Body of pancreas (tissue), 4 donors: ENCODE results near the gene TTC39C. TPM values are rescaled to one million over a fixed set of nuclear protein-coding genes. Genes with fewer than 3 reads are reported as not detected.

Experiments used
- ATAC-seq: fragments of 150-250 bp; one replicate; pipeline ENCODE4 v1.9.1; 2016
- DNase-seq, 4 donors: peaks; one replicate each; pipeline ENCODE4 v3.0.0-alpha.2; 2019
- H3K27ac ChIP-seq, 4 donors: fragments of 200-600 bp; sonication (generic); 1 replicate in 3 of 4; 2 replicates in 1 of 4; pipeline versions ENCODE4 v1.5.1 to v1.6.1; 2016 to 2019; ENCODE audit warnings: mild to moderate bottlenecking in 1 of 4, mixed read lengths in 1 of 4, moderate library complexity in 1 of 4
- H3K27me3 ChIP-seq, 2 donors: fragments of 200-600 bp; sonication (generic); one replicate each; pipeline ENCODE4 v1.6.0; 2016; ENCODE audit warnings: mild to moderate bottlenecking in 1 of 2
- H3K36me3 ChIP-seq, 2 donors: fragments of 200-600 bp; sonication (generic); replicated peaks in 1 of 2; 2 replicates each; pipeline ENCODE4 v1.5.1; 2016; ENCODE audit warnings: low read depth in 2 of 2; ENCODE audit not compliant: insufficient read depth in 1 of 2
- H3K4me1 ChIP-seq: fragments of 200-600 bp; sonication (generic); one replicate; pipeline ENCODE4 v1.6.0; 2016
- H3K4me3 ChIP-seq, 2 donors: fragments of 200-600 bp; sonication (generic); 1 replicate in 1 of 2; 2 replicates in 1 of 2; pipeline ENCODE4 v1.5.1; 2016 to 2019
- H3K9me3 ChIP-seq, 3 donors: fragments of 200-600 bp; sonication (generic); 1 replicate in 2 of 3; 2 replicates in 1 of 3; pipeline ENCODE4 v1.5.1; 2016
- POLR2A ChIP-seq, 3 donors: fragments of 450-650 bp; IDR thresholded peaks; one replicate each; pipeline ENCODE4 v1.6.1; 2016; ENCODE audit warnings: antibody characterized with exemption in 3 of 3, mild to moderate bottlenecking in 2 of 3
- WGBS, 2 donors: methylation state at CpG; one replicate each; pipeline ENCODE4 v1.1.5; 2017; 5-methylcytosine and 5-hydroxymethylcytosine counted together
- intact Hi-C: fragments of 100-400 bp; cut with DNase I; formaldehyde crosslinking; loops from one replicate; pipeline ENCODE4 v1.15.1; 2023
- total RNA-seq, 2 donors: library from RNA; depleted of rRNA; stranded (reverse); fragments of >200 nt; gene quantifications; one replicate each; pipeline ENCODE4 v1.1.0, GENCODE V29; 2016
- TF ChIP-seq, protein P1 (sequence below), 7 experiments: fragments of 450-650 bp in 4 of 7; fragments of 200-600 bp in 3 of 7; sonication (generic) in 3 of 7; IDR thresholded peaks; one replicate each; pipeline ENCODE4 v1.5.1; 2016 to 2019; ENCODE audit warnings: antibody characterized with exemption in 7 of 7

Gene TTC39C
- total RNA-seq, 2 donors from 2014 or later, result 20.1 to 21.8 TPM

DNA sequence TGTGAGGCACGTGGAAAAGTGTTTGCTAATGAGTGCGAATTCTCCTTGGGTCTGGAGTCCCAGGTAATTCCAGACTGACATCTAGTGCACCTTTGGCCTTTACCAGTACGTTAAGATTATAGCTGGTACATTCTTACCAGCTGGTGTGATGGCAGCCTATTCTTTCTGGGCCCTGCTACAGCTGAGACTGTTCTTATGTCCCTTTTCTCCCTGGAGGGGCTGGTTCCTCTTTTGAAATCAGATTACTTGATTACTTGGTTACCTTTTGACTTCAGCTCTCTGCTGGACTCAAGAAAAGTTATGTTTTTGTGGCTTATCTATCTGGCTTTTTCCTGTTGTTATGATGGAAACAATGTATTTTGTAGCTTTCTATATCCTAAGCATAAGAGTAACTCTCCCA is 138.8 kb downstream of the TTC39C start:
- WGBS, 2 donors, result 76 to 83% methylated on average over 3 of the region's 3 CpGs
- DNase-seq (no peak), ATAC-seq (no peak)
- H3K4me3 ChIP-seq, result no peak overlapping the region
- H3K27me3 ChIP-seq, result no peaks in the 10 kb centered on the region
- H3K36me3 ChIP-seq, result no peaks in the 10 kb centered on the region
- no peaks in the 10 kb centered on the region for H3K4me1 ChIP-seq
- H3K27ac ChIP-seq, result no peak overlapping the region
- intact Hi-C loops, result no loop called here
- TF ChIP-seq POLR2A (IDR thresholded peaks at IDR 0.05), result no peak
- TF ChIP-seq, protein P1, sequence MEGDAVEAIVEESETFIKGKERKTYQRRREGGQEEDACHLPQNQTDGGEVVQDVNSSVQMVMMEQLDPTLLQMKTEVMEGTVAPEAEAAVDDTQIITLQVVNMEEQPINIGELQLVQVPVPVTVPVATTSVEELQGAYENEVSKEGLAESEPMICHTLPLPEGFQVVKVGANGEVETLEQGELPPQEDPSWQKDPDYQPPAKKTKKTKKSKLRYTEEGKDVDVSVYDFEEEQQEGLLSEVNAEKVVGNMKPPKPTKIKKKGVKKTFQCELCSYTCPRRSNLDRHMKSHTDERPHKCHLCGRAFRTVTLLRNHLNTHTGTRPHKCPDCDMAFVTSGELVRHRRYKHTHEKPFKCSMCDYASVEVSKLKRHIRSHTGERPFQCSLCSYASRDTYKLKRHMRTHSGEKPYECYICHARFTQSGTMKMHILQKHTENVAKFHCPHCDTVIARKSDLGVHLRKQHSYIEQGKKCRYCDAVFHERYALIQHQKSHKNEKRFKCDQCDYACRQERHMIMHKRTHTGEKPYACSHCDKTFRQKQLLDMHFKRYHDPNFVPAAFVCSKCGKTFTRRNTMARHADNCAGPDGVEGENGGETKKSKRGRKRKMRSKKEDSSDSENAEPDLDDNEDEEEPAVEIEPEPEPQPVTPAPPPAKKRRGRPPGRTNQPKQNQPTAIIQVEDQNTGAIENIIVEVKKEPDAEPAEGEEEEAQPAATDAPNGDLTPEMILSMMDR (IDR thresholded peaks at IDR 0.05), result no peak
- no peaks in the 10 kb centered on the region for H3K9me3 ChIP-seq

DNA sequence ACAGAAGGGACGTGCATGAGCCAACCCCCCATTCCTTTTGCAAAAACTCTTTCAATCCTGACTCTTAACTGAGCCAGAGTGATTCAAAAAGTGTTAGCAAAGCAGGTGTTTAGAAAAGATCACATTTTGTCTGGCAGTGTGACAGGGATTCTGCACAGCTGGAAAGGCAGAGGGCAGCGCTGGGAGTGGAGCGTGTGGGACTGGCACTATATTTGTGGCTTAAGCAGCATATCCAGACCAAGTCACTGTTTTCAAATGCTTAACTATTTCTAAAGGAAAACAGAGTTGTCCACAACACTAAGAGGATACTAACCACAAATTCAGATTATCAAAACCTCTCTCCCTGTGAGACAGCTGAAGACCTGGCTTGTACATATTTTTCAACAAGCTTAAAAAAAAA is 143.3 kb downstream of the TTC39C start:
- Histone ChIP-seq H3K9me3 (no peaks in the 10 kb centered on the region), H3K36me3 (no peaks in the 10 kb centered on the region), H3K4me1 (peaks cover 13% of the 10 kb centered on the region), H3K27ac (no peak overlapping the region), H3K27me3 (no peaks in the 10 kb centered on the region), H3K4me3 (no peak overlapping the region)
- intact Hi-C loops, result no loop called here
- WGBS, 2 donors, result 94 to 95% methylated on average over 3 of the region's 3 CpGs
- ATAC-seq, result no peak
- DNase-seq, result no peak
- TF ChIP-seq POLR2A (IDR thresholded peaks at IDR 0.05), result no peak
- TF ChIP-seq, protein P1 (IDR thresholded peaks at IDR 0.05), result no peak

DNA sequence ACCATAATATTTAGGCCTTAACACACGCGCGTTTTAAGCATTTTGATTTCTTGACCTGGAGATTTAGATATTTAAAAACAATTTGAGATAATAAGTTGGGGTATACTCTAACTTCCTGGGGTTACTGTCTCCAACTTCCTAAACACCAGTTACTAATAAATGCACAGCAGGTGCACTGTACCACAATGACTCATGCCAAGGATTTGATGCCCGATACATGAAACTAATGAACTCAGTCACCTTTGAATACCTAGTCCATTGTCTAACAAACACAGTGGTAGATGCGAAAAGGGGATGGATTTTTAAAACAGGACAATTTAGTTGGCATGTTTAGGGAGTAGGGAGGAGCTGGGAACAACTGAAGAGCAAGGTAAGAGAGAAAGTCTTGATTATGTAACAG is 145.5 kb downstream of the TTC39C start:
- no peak overlapping the region for H3K4me3 ChIP-seq
- H3K4me1 ChIP-seq, result peaks cover 13% of the 10 kb centered on the region
- H3K36me3 ChIP-seq, result peaks cover 0 to 3% of the 10 kb centered on the region in 2 donors
- no peak overlapping the region for H3K27ac ChIP-seq
- 91 to 92% methylated on average over 5 of the region's 5 CpGs for WGBS, 2 donors
- no peaks in the 10 kb centered on the region for H3K9me3 ChIP-seq
- DNase-seq, result no peak
- ATAC-seq, result no peak
- intact Hi-C loops, result no loop called here
- TF ChIP-seq POLR2A (IDR thresholded peaks at IDR 0.05), result no peak
- TF ChIP-seq, protein P1 (IDR thresholded peaks at IDR 0.05), result no peak
- no peaks in the 10 kb centered on the region for H3K27me3 ChIP-seq

DNA sequence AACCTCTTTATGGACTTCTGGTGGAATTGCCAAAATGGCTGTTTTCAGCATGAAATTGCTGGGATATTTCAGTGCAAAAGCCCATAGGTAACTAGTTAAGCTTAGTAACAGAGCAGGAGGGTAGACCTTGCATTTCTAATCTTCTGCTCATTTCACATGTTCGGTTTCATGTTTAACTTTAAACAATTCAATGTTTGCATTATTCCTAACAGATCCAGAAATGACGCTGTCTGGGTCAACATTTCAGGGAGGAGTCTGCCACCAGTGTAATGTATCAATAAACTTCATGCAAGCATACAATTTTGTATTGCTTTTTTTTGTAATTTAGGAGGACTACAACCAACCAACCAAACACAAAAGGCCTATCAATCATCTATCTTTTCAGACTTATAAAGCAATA is 146.8 kb downstream of the TTC39C start:
- TF ChIP-seq, protein P1 (IDR thresholded peaks at IDR 0.05), result no peak
- no peak for TF ChIP-seq POLR2A (IDR thresholded peaks at IDR 0.05)
- DNase-seq (no peak), ATAC-seq (no peak)
- Histone ChIP-seq H3K36me3 (peaks cover 0 to 3% of the 10 kb centered on the region in 2 donors), H3K9me3 (no peaks in the 10 kb centered on the region), H3K4me1 (peaks cover 13% of the 10 kb centered on the region), H3K27me3 (no peaks in the 10 kb centered on the region), H3K27ac (no peak overlapping the region), H3K4me3 (no peak overlapping the region)
- intact Hi-C loops, result no loop called here
- WGBS, 2 donors, result 36 to 38% methylated on average over 2 of the region's 2 CpGs

- DNase-seq (no peak), ATAC-seq (no peak)
- intact Hi-C loops, result no loop called here
- Histone ChIP-seq H3K27me3 (no peaks in the 10 kb centered on the region), H3K4me1 (no peaks in the 10 kb centered on the region), H3K27ac (no peak overlapping the region), H3K36me3 (peaks cover 0 to 9% of the 10 kb centered on the region in 2 donors), H3K4me3 (no peak overlapping the region), H3K9me3 (no peaks in the 10 kb centered on the region)
- WGBS, 2 donors, result 92 to 93% methylated on average over 7 of the region's 7 CpGs
- TF ChIP-seq POLR2A (IDR thresholded peaks at IDR 0.05), result no peak
- TF ChIP-seq, protein P1 (IDR thresholded peaks at IDR 0.05), result no peak
Observed at GRCh38 chr18:24168496-24168895, 153.9 kb downstream of the TTC39C start.
